Left cardiac atrium (tissue), 4 donors: ENCODE results near the gene C1QTNF5. TPM values are rescaled to one million over a fixed set of nuclear protein-coding genes. Genes with fewer than 3 reads are reported as not detected.

Experiments used
- ATAC-seq, 2 donors: fragments of 200-7000 bp; cut with Tn5 transposase; one replicate each; pipeline ENCODE4 v1.9.1; 2020; ENCODE audit warnings: mild to moderate bottlenecking in 2 of 2, moderate library complexity in 2 of 2
- DNase-seq: peaks from one replicate; pipeline ENCODE4 v3.0.0-alpha.2; 2020
- intact Hi-C, 2 donors: fragments of 100-400 bp; cut with DNase I; formaldehyde crosslinking; loops; one replicate each; pipeline versions ENCODE4 v1.14.1 to v1.15.1; 2022 to 2023
- total RNA-seq, 2 donors: library from RNA; stranded (reverse); fragmentation: NEBNext Ultra II Directional; extraction: Animal tissue kit (Norgen Biotek cat#: 25700); gene quantifications; one replicate each; pipeline ENCODE4 v1.2.1, GENCODE V29; 2021
- donor health status: DM: no; HTN: yes; CAD: no.
- donor health status: DM: no; HTN: yes; CAD: no; lungs with severe emphysema.
- donor health status: DM: yes; HTN: yes; CAD: no.
- donor health status: Dilated cardiomyopathy.

C1QTNF5 gene
- total RNA-seq, 2 donors from 2014 or later = 25.1 to 39.9 TPM

GRCh38 chr11:119343726-119344125 lies 3.0 kb upstream of the C1QTNF5 start:
- DNase-seq = no peak
- no peak for ATAC-seq
- intact Hi-C loops = no loop called here

- no peak for ATAC-seq
- intact Hi-C loops = no loop called here
- no peak for DNase-seq
Observed at GRCh38 chr11:119342362-119343130, 1.9 kb upstream of the C1QTNF5 start.

- DNase-seq = no peak
- intact Hi-C loops = no loop called here
- no peak for ATAC-seq
Observed at GRCh38 chr11:119342023-119342300, 1.3 kb upstream of the C1QTNF5 start.

- intact Hi-C loops = no loop called here
- ATAC-seq = peak in 1 of 2 donors; percentile 1
- no peak for DNase-seq
Observed at GRCh38 chr11:119341222-119342022, 739 bp upstream of the C1QTNF5 start.

- peak; percentile 85 for DNase-seq
- intact Hi-C loops = loop anchor here in 1 of 2 donors (5.0 kb wide), 1 partner anchor 33 kb away; no protein-coding TSS in a partner anchor
- ATAC-seq = peak; percentile 75 to 79
Observed at GRCh38 chr11:119339589-119340334, 921 bp downstream of the C1QTNF5 start.

GRCh38 chr11:119338965-119339588 lies 1.6 kb downstream of the C1QTNF5 start:
- DNase-seq (no peak), ATAC-seq (no peak)
- intact Hi-C loops = loop anchor here in 1 of 2 donors (5.0 kb wide), 1 partner anchor 33 kb away; no protein-coding TSS in a partner anchor

- DNase-seq = peak; percentile 74
- ATAC-seq = peak; percentile 8
- intact Hi-C loops = loop anchor here in 1 of 2 donors (5.0 kb wide), 1 partner anchor 34 kb away; no protein-coding TSS in a partner anchor
Observed at GRCh38 chr11:119338318-119338890, 2.3 kb downstream of the C1QTNF5 start.

- no peak for ATAC-seq
- no peak for DNase-seq
- intact Hi-C loops = loop anchor here in 1 of 2 donors (5.0 kb wide), 1 partner anchor 35 kb away; no protein-coding TSS in a partner anchor
Observed at GRCh38 chr11:119337581-119338317, 2.9 kb downstream of the C1QTNF5 start.

- intact Hi-C loops = loop anchor here in 1 of 2 donors (5.0 kb wide), 1 partner anchor 35 kb away; no protein-coding TSS in a partner anchor
- DNase-seq = no peak
Observed at GRCh38 chr11:119336744-119337469, 3.8 kb downstream of the C1QTNF5 start.

GRCh38 chr11:119335655-119336543 lies 4.8 kb downstream of the C1QTNF5 start:
- no peak for DNase-seq
- ATAC-seq = no peak
- intact Hi-C loops = loop anchor here in 1 of 2 donors (5.0 kb wide), 1 partner anchor 36 kb away; no protein-coding TSS in a partner anchor

More at GRCh38 chr11:119336744-119337469, 3.8 kb downstream of the C1QTNF5 start:
- no peak for ATAC-seq

GRCh38 chr11:119335091-119335654 lies 5.5 kb downstream of the C1QTNF5 start:
- no peak for ATAC-seq
- no peak for DNase-seq
- intact Hi-C loops = loop anchor here in 1 of 2 donors (5.0 kb wide), 1 partner anchor 37 kb away; no protein-coding TSS in a partner anchor

- intact Hi-C loops = no loop called here
- DNase-seq = peak; percentile 94
- peak; percentile 95 for ATAC-seq
Observed at GRCh38 chr11:119334174-119334930, 6.3 kb downstream of the C1QTNF5 start, which contains the start of gene RNF26. RNF26 (plus strand) TSS chr11:119334527; CDS start chr11:119335123, 596 bp downstream.

GRCh38 chr11:119332111-119332765 lies 8.4 kb downstream of the C1QTNF5 start:
- DNase-seq (no peak), ATAC-seq (no peak)
- intact Hi-C loops = no loop called here

- ATAC-seq (no peak), DNase-seq (no peak)
- intact Hi-C loops = no loop called here
Observed at GRCh38 chr11:119330237-119330636, 10.4 kb downstream of the C1QTNF5 start.
